ENCODE results near the gene GATB. TPM values are rescaled to one million over a fixed set of nuclear protein-coding genes. Genes with fewer than 3 reads are reported as not detected.
A peak's percentile ranks its signal among the peaks of the same experiment; 100 is the strongest.

Gene GATB
- total RNA-seq, 1 donor from 2014 or later, result 102 TPM

- Histone ChIP-seq H3K9me3 (replicated peaks) (no peaks in the 10 kb centered on the region), H3K4me1 (peaks cover 21% of the 10 kb centered on the region), H3K27me3 (ENCODE audit: low read depth) (no peaks in the 10 kb centered on the region), H3K27ac (replicated peaks) (no peak overlapping the region), H3K4me3 (no peak overlapping the region), H3K36me3 (no peaks in the 10 kb centered on the region)
- no peak for TF ChIP-seq CTCF (IDR thresholded peaks at IDR 0.05; ENCODE audit: borderline replicate concordance)
- intact Hi-C loops (cut with micrococcal nuclease), result no loop called here
- DNase-seq, result no peak
Observed at GRCh38 chr4:151721916-151722315, 38.9 kb downstream of the GATB start.

DNA sequence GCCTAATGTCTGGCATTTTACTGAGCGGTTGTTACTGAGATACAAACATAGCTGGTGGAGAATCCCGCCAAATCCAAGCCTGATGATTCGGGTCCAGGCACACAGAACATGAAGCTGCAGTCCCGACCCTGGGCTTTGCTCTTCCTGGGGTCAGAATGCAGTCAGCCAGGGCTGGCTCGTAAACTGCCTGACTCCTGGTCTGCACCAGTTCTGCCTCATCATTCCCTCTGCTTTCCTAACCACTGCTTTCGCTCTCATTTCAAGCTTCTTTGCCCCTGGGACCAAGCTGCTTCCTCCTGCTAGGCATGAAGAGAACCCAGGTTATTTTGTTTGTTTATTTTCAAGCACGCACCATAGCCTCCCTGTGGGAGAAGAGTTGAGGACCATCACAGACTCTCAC, 39.3 kb downstream of the GATB start:
- no peak for DNase-seq
- H3K27me3 ChIP-seq (ENCODE audit: low read depth), result no peaks in the 10 kb centered on the region

DNA sequence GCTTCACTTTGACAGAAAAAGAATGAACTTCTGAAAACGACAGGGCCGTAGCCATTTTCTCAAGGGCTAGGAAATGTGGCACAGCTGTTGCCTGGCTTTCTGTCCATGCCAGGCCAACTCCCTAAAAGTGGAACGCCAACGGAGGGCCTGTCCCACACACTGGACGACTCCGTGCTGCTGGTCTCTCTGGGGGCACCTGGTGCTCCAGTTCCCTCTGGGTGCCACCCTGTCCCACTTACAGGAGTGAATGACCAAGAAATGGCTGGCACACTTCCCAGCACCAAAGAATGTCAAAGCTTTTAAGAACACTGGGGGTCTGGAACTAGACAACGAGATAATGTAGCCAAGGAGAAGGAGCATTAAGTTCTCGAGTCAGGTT, 40.9 kb downstream of the GATB start:
- Histone ChIP-seq H3K4me3 (peak overlapping the region; percentile 0), H3K9me3 (replicated peaks) (no peaks in the 10 kb centered on the region), H3K27me3 (ENCODE audit: low read depth) (no peaks in the 10 kb centered on the region), H3K27ac (replicated peaks) (peak overlapping the region; percentile 86), H3K36me3 (no peaks in the 10 kb centered on the region), H3K4me1 (peaks cover 21% of the 10 kb centered on the region)
- intact Hi-C loops (cut with micrococcal nuclease), result no loop called here
- no peak for TF ChIP-seq CTCF (IDR thresholded peaks at IDR 0.05; ENCODE audit: borderline replicate concordance)
- no peak for DNase-seq

More for the DNA sequence above, 39.3 kb downstream of the GATB start:
- Histone ChIP-seq H3K4me1 (peaks cover 21% of the 10 kb centered on the region), H3K27ac (replicated peaks) (no peak overlapping the region), H3K9me3 (replicated peaks) (no peaks in the 10 kb centered on the region), H3K4me3 (no peak overlapping the region), H3K36me3 (no peaks in the 10 kb centered on the region)
- intact Hi-C loops (cut with micrococcal nuclease), result no loop called here
- TF ChIP-seq CTCF (IDR thresholded peaks at IDR 0.05; ENCODE audit: borderline replicate concordance), result no peak

- Histone ChIP-seq H3K27me3 (ENCODE audit: low read depth) (no peaks in the 10 kb centered on the region), H3K4me3 (peak overlapping the region; percentile 0), H3K36me3 (no peaks in the 10 kb centered on the region), H3K27ac (replicated peaks) (peak overlapping the region; percentile 86), H3K9me3 (replicated peaks) (no peaks in the 10 kb centered on the region), H3K4me1 (peaks cover 23% of the 10 kb centered on the region)
- intact Hi-C loops (cut with micrococcal nuclease), result no loop called here
- DNase-seq, result peak; percentile 45
- no peak for TF ChIP-seq CTCF (IDR thresholded peaks at IDR 0.05; ENCODE audit: borderline replicate concordance)
Observed at GRCh38 chr4:151718984-151719955, 41.5 kb downstream of the GATB start.

- Histone ChIP-seq H3K4me3 (no peak overlapping the region), H3K27ac (replicated peaks) (no peak overlapping the region), H3K9me3 (replicated peaks) (no peaks in the 10 kb centered on the region), H3K36me3 (no peaks in the 10 kb centered on the region), H3K4me1 (peaks cover 23% of the 10 kb centered on the region), H3K27me3 (ENCODE audit: low read depth) (no peaks in the 10 kb centered on the region)
- no peak for DNase-seq
- no peak for TF ChIP-seq CTCF (IDR thresholded peaks at IDR 0.05; ENCODE audit: borderline replicate concordance)
- intact Hi-C loops (cut with micrococcal nuclease), result no loop called here
Observed at GRCh38 chr4:151717909-151718628, 42.7 kb downstream of the GATB start.

All from left ventricle myocardium inferior (tissue), 1 donor.